HepG2 (cell line): ENCODE results near the gene BTBD19. TPM values are rescaled to one million over a fixed set of nuclear protein-coding genes. Genes with fewer than 3 reads are reported as not detected.
A peak's percentile ranks its signal among the peaks of the same experiment; 100 is the strongest.

Experiments
- FOXA1 ChIP-seq, 2 experiments: fragments of 450-650 bp in 1 of 2; sonication (generic) in 1 of 2; formaldehyde crosslinking in 1 of 2; IDR thresholded peaks; 2 replicates each; pipeline versions ENCODE4 v1.4.0 to v1.6.1; 2016 to 2020; ENCODE audit warnings: missing genetic modification reagents in 1 of 2
- HINFP ChIP-seq: sonication (generic); formaldehyde crosslinking; IDR thresholded peaks from 2 replicates; pipeline ENCODE4 v1.4.0; 2020; ENCODE audit warnings: low read depth, mild to moderate bottlenecking, missing genetic modification reagents
- HMG20B ChIP-seq: conservative IDR thresholded peaks from 2 replicates; pipeline ENCODE4 v1.6.1; 2016; ENCODE audit warnings: missing genetic modification reagents, missing compliant biosample characterization
- HNRNPLL ChIP-seq: fragments of 200-400 bp; formaldehyde crosslinking; IDR thresholded peaks from 2 replicates; pipeline ENCODE4 v1.6.1; 2017; ENCODE audit warnings: mild to moderate bottlenecking, low read depth, low read length; ENCODE audit not compliant: poor library complexity, severe bottlenecking
- IKZF5 ChIP-seq: IDR thresholded peaks from 2 replicates; pipeline ENCODE4 v1.6.1; 2018; ENCODE audit warnings: missing genetic modification reagents, mild to moderate bottlenecking, missing compliant biosample characterization
- MATR3 ChIP-seq: sonication (generic); formaldehyde crosslinking; IDR thresholded peaks from 2 replicates; pipeline ENCODE4 v1.4.0; 2020; ENCODE audit warnings: missing genetic modification reagents
- MTF1 ChIP-seq: sonication (generic); formaldehyde crosslinking; IDR thresholded peaks from 2 replicates; pipeline ENCODE4 v1.5.0; 2020; ENCODE audit warnings: missing genetic modification reagents
- NR2F1 ChIP-seq, 2 experiments: fragments of 450-650 bp in 1 of 2; formaldehyde crosslinking in 1 of 2; IDR thresholded peaks; 2 replicates each; pipeline versions ENCODE4 v1.5.0 to v1.6.1; 2016 to 2020; ENCODE audit warnings: mild to moderate bottlenecking in 1 of 2, missing compliant biosample characterization in 1 of 2, missing genetic modification reagents in 1 of 2, moderate library complexity in 1 of 2
- PHB2 ChIP-seq: fragments of 450-650 bp; IDR thresholded peaks from 2 replicates; pipeline ENCODE4 v1.6.1; 2018; ENCODE audit not compliant: partially characterized antibody
- SIX4 ChIP-seq: sonication (generic); formaldehyde crosslinking; IDR thresholded peaks from 2 replicates; pipeline ENCODE4 v1.4.0; 2020; ENCODE audit warnings: missing genetic modification reagents
- TFDP1 ChIP-seq: IDR thresholded peaks from 2 replicates; pipeline ENCODE4 v1.6.1; 2016; ENCODE audit warnings: missing compliant biosample characterization, missing genetic modification reagents, borderline replicate concordance
- TMF1 ChIP-seq: sonication (generic); formaldehyde crosslinking; IDR thresholded peaks from 2 replicates; pipeline ENCODE4 v1.8.1; 2022; ENCODE audit warnings: low read depth, missing genetic modification reagents
- YY1 ChIP-seq: IDR thresholded peaks from 2 replicates; pipeline ENCODE4 v1.6.1; 2011; ENCODE audit warnings: low read length, low read depth, moderate library complexity, mild to moderate bottlenecking; ENCODE audit not compliant: insufficient read depth, insufficient replicate concordance
- ZNF205 ChIP-seq: IDR thresholded peaks from 2 replicates; pipeline ENCODE4 v1.6.1; 2018; ENCODE audit warnings: missing biosample characterization, missing genetic modification reagents
- ZNF232 ChIP-seq: sonication (generic); formaldehyde crosslinking; IDR thresholded peaks from 2 replicates; pipeline ENCODE4 v1.4.0; 2020; ENCODE audit warnings: missing genetic modification reagents, borderline replicate concordance
- ZNF260 ChIP-seq: sonication (generic); formaldehyde crosslinking; IDR thresholded peaks from 2 replicates; pipeline ENCODE4 v1.4.0; 2020; ENCODE audit warnings: missing genetic modification reagents, low read depth, mild to moderate bottlenecking, borderline replicate concordance
- ZNF343 ChIP-seq: sonication (generic); formaldehyde crosslinking; IDR thresholded peaks from 2 replicates; pipeline ENCODE4 v1.4.0; 2020; ENCODE audit warnings: mild to moderate bottlenecking, missing genetic modification reagents
- ZNF598 ChIP-seq: sonication (generic); formaldehyde crosslinking; IDR thresholded peaks from 2 replicates; pipeline ENCODE4 v1.5.1; 2020; ENCODE audit warnings: mild to moderate bottlenecking, missing genetic modification reagents, borderline replicate concordance
- ZNF782 ChIP-seq: sonication (generic); formaldehyde crosslinking; IDR thresholded peaks from 2 replicates; pipeline ENCODE4 v1.4.0; 2020; ENCODE audit warnings: missing genetic modification reagents, mild to moderate bottlenecking, borderline replicate concordance
- ZNF879 ChIP-seq: sonication (generic); formaldehyde crosslinking; IDR thresholded peaks from 2 replicates; pipeline ENCODE4 v1.8.1; 2023; ENCODE audit warnings: missing genetic modification reagents
- polyA plus RNA-seq, 8 experiments: library from polyadenylated mRNA; depleted of rRNA in 3 of 8; stranded (reverse) in 7 of 8; unstranded in 1 of 8; fragments of >200 nt; fragmentation: Illumina TruSeq in 4 of 8; extraction: Trizol in 4 of 8; gene quantifications; 2 replicates each; pipeline versions ENCODE4 v1.2.1 to v1.2.3, GENCODE V29; 2011 to 2016; ENCODE audit warnings: low read depth in 4 of 8, missing spikeins in 1 of 8, mixed read lengths in 1 of 8; ENCODE audit not compliant: insufficient read depth in 1 of 8
- total RNA-seq, 5 experiments: library from RNA; depleted of rRNA; stranded (reverse); fragments of >200 nt; fragmentation: Illumina TruSeq; extraction: Trizol; gene quantifications; 2 replicates each; pipeline ENCODE4 v1.2.3, GENCODE V29; 2016; ENCODE audit warnings: low read depth in 1 of 5

The BTBD19 gene
- total and polyA plus RNA-seq, 2 of the 13 experiments (the other 11 are each of a cell fraction or from before 2014, with no cell fraction given) = 2.7 to 6.7 TPM

GRCh38 chr1:44807364-44808062 lies 810 bp upstream of the BTBD19 start (continued):
- TF ChIP-seq HINFP = peak; percentile 68; the same call in 1 of the 2 replicates
- no peak for TF ChIP-seq YY1
- peak; percentile 20 to 69; a peak in 3 of 4 replicates for TF ChIP-seq NR2F1 (CRISPR knock-in tag; IDR thresholded peaks at IDR 0.05)
- TF ChIP-seq IKZF5 (CRISPR knock-in tag) = 0 out of 2 replicates have a peak, but pooled peaks have one; percentile 38
- TF ChIP-seq HMG20B (CRISPR knock-in tag) = peak; percentile 35; the same call in 1 of the 2 replicates
- peak; percentile 83; the same call in 1 of the 2 replicates for TF ChIP-seq TFDP1 (CRISPR knock-in tag)
- TF ChIP-seq ZNF260 (CRISPR knock-in tag) = peak; percentile 95; the same call in 1 of the 2 replicates
- TF ChIP-seq ZNF232 (CRISPR knock-in tag) = peak; percentile 89
- peak; percentile 75; the same call in 1 of the 2 replicates for TF ChIP-seq ZNF598 (CRISPR knock-in tag)
- no peak for TF ChIP-seq SIX4 (CRISPR knock-in tag)
- TF ChIP-seq PHB2 = no peak
- TF ChIP-seq ZNF205 (CRISPR knock-in tag) = 0 out of 2 replicates have a peak, but pooled peaks have one; percentile 16
- TF ChIP-seq ZNF879 (CRISPR knock-in tag) = peak; percentile 75; the same call in 1 of the 2 replicates
- TF ChIP-seq ZNF782 (CRISPR knock-in tag) = peak; percentile 87
- peak; percentile 80; the same call in 1 of the 2 replicates for TF ChIP-seq TMF1 (CRISPR knock-in tag)
- TF ChIP-seq ZNF343 (CRISPR knock-in tag) = 0 out of 2 replicates have a peak, but pooled peaks have one; percentile 84
- no peak for TF ChIP-seq MATR3 (CRISPR knock-in tag)
- TF ChIP-seq FOXA1 (IDR thresholded peaks at IDR 0.05) = no peak
- TF ChIP-seq FOXA1 (CRISPR knock-in tag; IDR thresholded peaks at IDR 0.05) = peak; percentile 54
- TF ChIP-seq MTF1 (CRISPR knock-in tag) = no peak
- TF ChIP-seq HNRNPLL = peak; percentile 94
